GM23338 (cell line): ENCODE measurements around the gene ANAPC4. TPM values are rescaled to one million over a fixed set of nuclear protein-coding genes. Genes with fewer than 3 reads are reported as not detected.

Experiments
- ATAC-seq: fragments of 200-7000 bp; cut with Tn5 transposase; 3 replicates; pipeline ENCODE4 v1.9.1; 2020
- DNase-seq: peaks from one replicate; pipeline ENCODE4 v3.0.0-alpha.2; 2015; ENCODE audit warnings: low spot score
- H2AFZ ChIP-seq: fragments of 200-600 bp; sonication (generic); 2 replicates; pipeline ENCODE4 v1.8.0; 2016; ENCODE audit warnings: antibody characterized with exemption, mild to moderate bottlenecking, moderate library complexity
- H3F3A ChIP-seq: fragments of 200-600 bp; sonication (generic); replicated peaks from 2 replicates; pipeline ENCODE4 v1.8.0; 2017; ENCODE audit warnings: antibody characterized with exemption, mixed run types, low read depth
- H3K27ac ChIP-seq: fragments of 200-600 bp; sonication (generic); 2 replicates; pipeline ENCODE4 v1.6.1; 2016; ENCODE audit warnings: low read depth
- H3K27me3 ChIP-seq: fragments of 200-600 bp; sonication (generic); 2 replicates; pipeline ENCODE4 v1.8.0; 2016; ENCODE audit warnings: mild to moderate bottlenecking, mixed run types, moderate library complexity; ENCODE audit not compliant: insufficient read depth
- H3K36me3 ChIP-seq: fragments of 200-600 bp; sonication (generic); 2 replicates; pipeline ENCODE4 v1.8.0; 2016; ENCODE audit warnings: mild to moderate bottlenecking; ENCODE audit not compliant: insufficient read depth
- H3K4me1 ChIP-seq: fragments of 200-600 bp; sonication (generic); 2 replicates; pipeline ENCODE4 v1.8.0; 2016; ENCODE audit warnings: mild to moderate bottlenecking, moderate library complexity; ENCODE audit not compliant: insufficient read depth
- H3K4me2 ChIP-seq: fragments of 200-600 bp; sonication (generic); 2 replicates; pipeline ENCODE4 v1.7.1; 2017; ENCODE audit warnings: mixed run types
- H3K4me3 ChIP-seq: fragments of 200-600 bp; sonication (generic); 2 replicates; pipeline ENCODE4 v1.6.1; 2016; ENCODE audit warnings: mixed run types
- H3K79me2 ChIP-seq: fragments of 200-600 bp; sonication (generic); replicated peaks from 2 replicates; pipeline ENCODE4 v1.8.0; 2017; ENCODE audit warnings: mild to moderate bottlenecking; ENCODE audit not compliant: insufficient read depth
- H3K9me2 ChIP-seq: fragments of 200-600 bp; sonication (generic); 2 replicates; pipeline ENCODE4 v1.8.0; 2017; ENCODE audit not compliant: insufficient read depth
- H4K20me1 ChIP-seq: fragments of 200-600 bp; sonication (generic); replicated peaks from 2 replicates; pipeline ENCODE4 v1.8.0; 2017; ENCODE audit warnings: mild to moderate bottlenecking; ENCODE audit not compliant: insufficient read depth
- H3K27ac Mint-ChIP-seq: 2 replicates; pipeline ENCODE4 v1.8.0; 2020; ENCODE audit warnings: inconsistent platforms, mild to moderate bottlenecking, moderate library complexity, mixed read lengths
- H3K27me3 Mint-ChIP-seq: 3 replicates; pipeline ENCODE4 v1.8.0; 2022; ENCODE audit warnings: low read depth, mild to moderate bottlenecking, moderate library complexity, mixed read lengths, inconsistent platforms; ENCODE audit not compliant: insufficient read depth, poor library complexity
- H3K36me3 Mint-ChIP-seq: 3 replicates; pipeline ENCODE4 v1.8.0; 2021; ENCODE audit warnings: low read depth, mild to moderate bottlenecking, inconsistent platforms, moderate library complexity, mixed read lengths
- H3K4me1 Mint-ChIP-seq: 3 replicates; pipeline ENCODE4 v1.8.0; 2020; ENCODE audit warnings: mild to moderate bottlenecking, inconsistent platforms, mixed read lengths
- H3K4me3 Mint-ChIP-seq: 3 replicates; pipeline ENCODE4 v1.8.0; 2021; ENCODE audit warnings: moderate library complexity, mild to moderate bottlenecking, inconsistent platforms, mixed read lengths
- H3K9me3 Mint-ChIP-seq: 3 replicates; pipeline ENCODE4 v1.8.0; 2020; ENCODE audit warnings: moderate library complexity, mild to moderate bottlenecking, inconsistent platforms, mixed read lengths
- CTCF ChIP-seq, 2 experiments: fragments of 200-600 bp in 1 of 2; sonication (generic) in 1 of 2; conservative IDR thresholded peaks; 2 replicates each; pipeline versions ENCODE4 v1.5.1 to v1.6.1; 2016 to 2017; ENCODE audit warnings: antibody characterized with exemption in 2 of 2, low read depth in 2 of 2, mild to moderate bottlenecking in 2 of 2, moderate library complexity in 1 of 2
- JUNB ChIP-seq: IDR thresholded peaks from one replicate; pipeline ENCODE4 v1.6.1; 2016; ENCODE audit warnings: antibody characterized with exemption; ENCODE audit not compliant: unreplicated experiment
- NANOG ChIP-seq: IDR thresholded peaks from 2 replicates; pipeline ENCODE4 v1.6.1; 2016; ENCODE audit warnings: antibody characterized with exemption, borderline replicate concordance
- STAT1 ChIP-seq: IDR thresholded peaks from one replicate; pipeline ENCODE4 v1.6.1; 2016; ENCODE audit warnings: antibody characterized with exemption; ENCODE audit not compliant: unreplicated experiment
- ZNF331 ChIP-seq: fragments of 250-450 bp; sonication (Bioruptor Pico); IDR thresholded peaks from 2 replicates; pipeline ENCODE4 v1.5.0; 2020; ENCODE audit warnings: low read depth, mild to moderate bottlenecking, moderate library complexity
- ZNF462 ChIP-seq: fragments of 250-450 bp; sonication (Bioruptor Pico); IDR thresholded peaks from 2 replicates; pipeline ENCODE4 v1.5.0; 2020; ENCODE audit warnings: mild to moderate bottlenecking, moderate library complexity
- polyA plus RNA-seq: library from polyadenylated mRNA; unstranded; fragments of >200 nt; fragmentation: Nextera tagmentation; extraction: Ambion mirVana; gene quantifications from 2 replicates; pipeline ENCODE4 v1.2.1, GENCODE V29; 2016
- total RNA-seq: library from RNA; depleted of rRNA; stranded (reverse); fragments of >200 nt; shearing (Covaris generic); gene quantifications from 2 replicates; pipeline ENCODE4 v1.2.3, GENCODE V29; 2014

Gene ANAPC4
- total and polyA plus RNA-seq, 2 experiments from 2014 or later, result 34.3 to 46.2 TPM

GRCh38 chr4:25406081-25406692 lies 29.1 kb downstream of the ANAPC4 start (continued):
- TF ChIP-seq ZNF462 (CRISPR knock-in tag), result no peak
- no peak for TF ChIP-seq JUNB
- TF ChIP-seq ZNF331 (CRISPR knock-in tag), result no peak
- TF ChIP-seq STAT1, result no peak
- TF ChIP-seq NANOG, result no peak

GRCh38 chr4:25410820-25411529 lies 33.9 kb downstream of the ANAPC4 start:
- no peaks in the 10 kb centered on the region for H3K4me1 ChIP-seq
- H3F3A ChIP-seq, result no peaks in the 10 kb centered on the region
- DNase-seq, result no peak
- H3K4me2 ChIP-seq, result no peak overlapping the region
- Mint-ChIP-seq H3K27ac (no peak overlapping the region), H3K4me1 (no peaks in the 10 kb centered on the region), H3K4me3 (no peak overlapping the region), H3K27me3 (no peaks in the 10 kb centered on the region), H3K36me3 (peaks cover 69% of the 10 kb centered on the region), H3K9me3 (no peaks in the 10 kb centered on the region)
- no peak overlapping the region for H3K4me3 ChIP-seq
- peaks cover 37% of the 10 kb centered on the region; the same call in 1 of the 2 replicates for H3K36me3 ChIP-seq
- H3K27ac ChIP-seq, result no peak overlapping the region
- H3K79me2 ChIP-seq, result no peaks in the 10 kb centered on the region
- 0 out of 2 replicates have a peak, but pooled peaks cover 3% of the 10 kb centered on the region for H4K20me1 ChIP-seq
- no peak overlapping the region for H2AFZ ChIP-seq
- H3K9me2 ChIP-seq, result no peaks in the 10 kb centered on the region
- ATAC-seq, result no peak
- no peaks in the 10 kb centered on the region for H3K27me3 ChIP-seq
- TF ChIP-seq JUNB, result no peak
- TF ChIP-seq CTCF (conservative IDR thresholded peaks at IDR 0.05; ENCODE audit: low read depth in 2 of 2), result no peak
- no peak for TF ChIP-seq ZNF462 (CRISPR knock-in tag)
- TF ChIP-seq STAT1, result no peak
